Osteoblast (primary cell): ENCODE results near the gene NTM. TPM values are rescaled to one million over a fixed set of nuclear protein-coding genes. Genes with fewer than 3 reads are reported as not detected.

Experiments used
- DNase-seq: peaks from one replicate; pipeline ENCODE4 v3.0.0; 2011; ENCODE audit warnings: low spot score, mixed read lengths; ENCODE audit not compliant: insufficient read length; ENCODE audit errors: missing footprints
- H2AFZ ChIP-seq: 2 replicates; pipeline ENCODE4 v1.6.0; 2011; ENCODE audit warnings: mild to moderate bottlenecking, low read length
- H3K27ac ChIP-seq: 2 replicates; pipeline ENCODE4 v1.5.1; 2011; ENCODE audit warnings: mild to moderate bottlenecking, low read depth, low read length, moderate library complexity
- H3K27me3 ChIP-seq: 2 replicates; pipeline ENCODE4 v1.6.0; 2012; ENCODE audit warnings: mild to moderate bottlenecking, control low read depth, inconsistent platforms, low read length, moderate library complexity; ENCODE audit not compliant: insufficient read depth
- H3K36me3 ChIP-seq: 2 replicates; pipeline ENCODE4 v1.5.1; 2011; ENCODE audit warnings: mild to moderate bottlenecking, low read length, control low read depth, moderate library complexity; ENCODE audit not compliant: insufficient read depth
- H3K4me1 ChIP-seq: 2 replicates; pipeline ENCODE4 v1.5.1; 2011; ENCODE audit warnings: mild to moderate bottlenecking, low read length, control low read depth, moderate library complexity; ENCODE audit not compliant: insufficient read depth
- H3K4me2 ChIP-seq: 2 replicates; pipeline ENCODE4 v1.6.0; 2011; ENCODE audit warnings: mild to moderate bottlenecking, low read length; ENCODE audit not compliant: insufficient read depth
- H3K4me3 ChIP-seq: fragments of 200-600 bp; sonication (generic); 3 replicates; pipeline ENCODE4 v1.5.1; 2012; ENCODE audit warnings: mild to moderate bottlenecking, low read length, inconsistent platforms; ENCODE audit not compliant: insufficient read depth
- H3K79me2 ChIP-seq: 2 replicates; pipeline ENCODE4 v1.6.0; 2012; ENCODE audit warnings: mild to moderate bottlenecking, low read length, control low read depth, inconsistent platforms; ENCODE audit not compliant: insufficient read depth
- H3K9me3 ChIP-seq: 2 replicates; pipeline ENCODE4 v1.5.1; 2011; ENCODE audit warnings: low read depth, low read length, control low read depth
- H4K20me1 ChIP-seq: 2 replicates; pipeline ENCODE4 v1.6.0; 2012; ENCODE audit warnings: mild to moderate bottlenecking, low read length, control low read depth; ENCODE audit not compliant: insufficient read depth
- CTCF ChIP-seq: IDR thresholded peaks from 2 replicates; pipeline ENCODE4 v1.5.1; 2011; ENCODE audit warnings: mild to moderate bottlenecking, low read depth, low read length, moderate library complexity; ENCODE audit errors: extremely low read depth
- total RNA-seq: library from RNA; depleted of rRNA; stranded (reverse); fragments of >200 nt; gene quantifications from 2 replicates; pipeline ENCODE4 v1.2.3, GENCODE V29; 2012

Gene NTM
- total RNA-seq, 1 donor: 48.1 TPM

- Histone ChIP-seq H3K9me3 (no peaks in the 10 kb centered on the region), H3K27me3 (peaks cover 3% of the 10 kb centered on the region), H4K20me1 (no peaks in the 10 kb centered on the region), H3K4me3 (no peak overlapping the region), H3K27ac (no peak overlapping the region), H3K36me3 (no peaks in the 10 kb centered on the region), H3K4me1 (no peaks in the 10 kb centered on the region), H3K79me2 (no peaks in the 10 kb centered on the region), H3K4me2 (no peak overlapping the region), H2AFZ (no peak overlapping the region)
- no peak for TF ChIP-seq CTCF
- DNase-seq: no peak
These were observed 967.5 kb downstream of the NTM start for GRCh38 chr11:132337819-132338416.

GRCh38 chr11:132342408-132342807 lies 972.0 kb downstream of the NTM start:
- no peak for DNase-seq
- Histone ChIP-seq H3K79me2 (no peaks in the 10 kb centered on the region), H3K27me3 (peaks cover 5% of the 10 kb centered on the region), H4K20me1 (no peaks in the 10 kb centered on the region), H3K9me3 (no peaks in the 10 kb centered on the region), H3K4me3 (no peak overlapping the region), H3K36me3 (no peaks in the 10 kb centered on the region), H3K4me1 (no peaks in the 10 kb centered on the region), H3K27ac (no peak overlapping the region), H3K4me2 (no peak overlapping the region), H2AFZ (no peak overlapping the region)
- TF ChIP-seq CTCF: no peak

- H3K4me2 ChIP-seq: no peak overlapping the region
- no peak overlapping the region for H3K27ac ChIP-seq
- TF ChIP-seq CTCF: no peak
- DNase-seq: no peak
- no peaks in the 10 kb centered on the region for H3K9me3 ChIP-seq
- H4K20me1 ChIP-seq: no peaks in the 10 kb centered on the region
- H3K36me3 ChIP-seq: no peaks in the 10 kb centered on the region
- no peaks in the 10 kb centered on the region for H3K4me1 ChIP-seq
- no peak overlapping the region for H3K4me3 ChIP-seq
- H3K79me2 ChIP-seq: no peaks in the 10 kb centered on the region
- H3K27me3 ChIP-seq: peaks cover 11% of the 10 kb centered on the region
- no peak overlapping the region for H2AFZ ChIP-seq
These were observed 973.2 kb downstream of the NTM start for GRCh38 chr11:132343445-132344175.

GRCh38 chr11:132346558-132347148 lies 976.2 kb downstream of the NTM start:
- H3K4me1 ChIP-seq: peaks cover 8% of the 10 kb centered on the region
- H3K36me3 ChIP-seq: no peaks in the 10 kb centered on the region
- DNase-seq: no peak
- no peak overlapping the region for H3K27ac ChIP-seq
- H2AFZ ChIP-seq: no peak overlapping the region
- H4K20me1 ChIP-seq: no peaks in the 10 kb centered on the region
- H3K4me2 ChIP-seq: no peak overlapping the region
- peaks cover 11% of the 10 kb centered on the region for H3K27me3 ChIP-seq
- no peak for TF ChIP-seq CTCF
- H3K79me2 ChIP-seq: no peaks in the 10 kb centered on the region
- no peaks in the 10 kb centered on the region for H3K9me3 ChIP-seq
- H3K4me3 ChIP-seq: no peak overlapping the region
